Measurements from ENCODE around the gene MRPS15.

Gene MRPS15

DNA sequence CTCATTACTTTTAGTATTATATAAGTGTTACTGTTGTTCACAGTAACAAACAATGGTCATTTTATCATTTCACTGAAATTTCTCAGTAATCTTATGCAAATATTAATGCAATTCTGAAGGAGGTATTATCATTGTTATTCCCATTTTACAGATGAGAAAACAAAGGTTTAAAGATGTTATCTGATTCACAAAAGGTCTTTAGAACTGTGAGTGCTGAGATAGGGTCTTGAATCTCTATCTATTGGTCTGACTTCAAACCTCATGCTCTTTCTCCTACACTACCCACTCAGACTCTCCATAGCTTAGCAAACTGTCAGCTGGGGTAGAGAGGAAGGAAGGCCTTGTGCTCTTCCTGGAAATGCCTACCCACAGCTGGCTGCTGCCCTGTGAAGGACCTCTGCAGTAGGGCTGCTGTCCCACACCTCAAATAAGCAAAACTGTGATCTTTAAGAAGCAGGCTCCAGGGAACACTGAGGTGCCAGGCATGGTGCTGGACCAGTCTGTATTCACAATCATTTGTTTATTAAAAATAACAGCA is 7.7 kb downstream of the MRPS15 start:
- no peak for DNase-seq

DNA sequence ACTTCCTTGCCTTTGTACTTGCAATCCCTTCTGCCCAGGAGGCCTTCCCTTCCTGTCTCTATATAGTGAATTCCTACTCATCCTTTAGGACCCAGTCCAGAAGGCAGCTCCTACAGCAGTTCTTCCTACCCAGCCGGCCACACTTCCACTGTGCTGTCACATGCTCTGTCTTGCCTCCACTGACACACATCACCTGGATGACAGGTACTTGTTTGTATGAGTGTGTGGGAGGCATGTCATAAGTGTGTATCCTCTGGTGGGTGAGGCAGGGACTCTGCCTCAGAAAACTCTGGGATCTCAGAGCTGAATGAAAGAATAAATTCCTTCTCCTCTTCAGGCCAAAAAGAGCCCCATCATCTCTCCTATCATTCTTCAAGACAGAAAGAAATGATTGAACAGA is 8.8 kb downstream of the MRPS15 start:
- no peak for DNase-seq

DNA sequence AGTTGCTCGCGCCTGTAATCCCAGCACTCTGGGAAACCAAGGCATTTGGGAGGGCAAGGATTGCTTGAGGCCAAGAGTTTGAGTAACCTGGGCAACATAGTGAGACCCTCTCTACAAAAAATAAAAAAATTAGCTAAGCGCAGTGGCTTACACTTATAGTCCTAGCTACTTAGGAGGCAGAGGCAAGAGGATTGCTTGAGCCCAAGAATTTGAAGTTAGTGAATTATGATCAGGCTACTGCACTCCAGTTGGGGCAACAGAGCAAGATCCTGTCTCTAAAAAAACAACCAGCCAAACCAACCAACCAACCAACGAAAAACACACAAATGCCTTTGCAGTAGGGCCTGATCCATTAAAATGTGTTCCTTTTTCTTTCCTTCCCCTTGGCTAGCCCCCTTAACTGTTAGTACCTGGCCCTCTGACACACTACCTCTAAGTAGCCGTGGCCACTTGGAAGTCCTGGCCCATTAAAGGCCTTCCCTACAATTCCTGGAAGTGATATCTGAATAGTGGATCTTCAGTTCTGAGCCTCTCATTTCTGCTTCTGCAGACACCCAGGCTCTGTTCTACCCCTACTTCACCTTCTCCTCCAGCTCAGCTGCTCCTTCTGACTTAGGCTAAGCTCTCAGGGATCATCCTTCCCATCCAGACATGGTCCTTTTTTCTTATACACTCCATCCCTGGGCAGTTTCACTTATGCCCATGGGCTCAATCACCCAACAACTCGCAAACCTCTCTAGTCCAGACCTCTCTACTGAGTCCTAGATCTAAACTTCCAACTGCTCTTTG is 10.4 kb downstream of the MRPS15 start:
- DNase-seq = no peak

DNA sequence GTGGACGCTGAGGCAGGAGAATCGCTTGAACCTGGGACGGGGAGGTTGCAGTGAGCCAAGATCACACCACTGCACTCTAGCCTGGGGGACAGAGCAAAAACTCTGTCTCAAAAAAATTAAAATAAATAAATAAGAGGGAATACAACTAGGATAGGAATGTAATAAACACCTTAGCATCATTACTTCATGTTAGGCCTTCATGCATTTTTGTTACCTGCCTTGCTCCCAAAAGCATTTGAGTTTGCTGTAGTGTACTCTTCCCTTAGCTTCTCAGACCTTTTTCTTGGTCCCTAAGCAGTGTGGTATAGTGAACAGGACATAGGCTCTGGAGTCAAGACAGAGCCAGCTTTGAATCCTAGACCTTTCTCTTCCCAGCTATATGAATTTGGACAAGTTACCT is 11.1 kb downstream of the MRPS15 start:
- DNase-seq = no peak

DNA sequence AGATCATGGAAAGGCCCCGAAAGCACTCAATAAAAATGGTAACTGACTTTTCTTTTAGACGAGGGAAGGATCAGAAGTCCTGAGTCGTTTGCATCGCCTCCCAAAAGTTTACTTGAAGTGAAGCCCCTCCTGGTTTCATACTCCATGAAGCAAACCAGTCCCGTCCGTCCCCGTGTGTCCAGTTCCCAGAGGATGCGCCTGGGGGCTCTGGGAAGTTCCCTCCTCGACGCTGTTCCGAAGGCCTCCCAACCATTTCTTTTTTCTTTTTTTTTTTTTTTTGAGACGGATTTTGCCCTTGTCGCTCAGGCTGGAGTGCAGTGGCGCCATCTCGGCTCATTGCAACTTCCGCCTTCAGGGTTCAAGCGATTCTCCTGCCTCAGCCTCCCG is 13.3 kb downstream of the MRPS15 start:
- no peak for DNase-seq

DNA sequence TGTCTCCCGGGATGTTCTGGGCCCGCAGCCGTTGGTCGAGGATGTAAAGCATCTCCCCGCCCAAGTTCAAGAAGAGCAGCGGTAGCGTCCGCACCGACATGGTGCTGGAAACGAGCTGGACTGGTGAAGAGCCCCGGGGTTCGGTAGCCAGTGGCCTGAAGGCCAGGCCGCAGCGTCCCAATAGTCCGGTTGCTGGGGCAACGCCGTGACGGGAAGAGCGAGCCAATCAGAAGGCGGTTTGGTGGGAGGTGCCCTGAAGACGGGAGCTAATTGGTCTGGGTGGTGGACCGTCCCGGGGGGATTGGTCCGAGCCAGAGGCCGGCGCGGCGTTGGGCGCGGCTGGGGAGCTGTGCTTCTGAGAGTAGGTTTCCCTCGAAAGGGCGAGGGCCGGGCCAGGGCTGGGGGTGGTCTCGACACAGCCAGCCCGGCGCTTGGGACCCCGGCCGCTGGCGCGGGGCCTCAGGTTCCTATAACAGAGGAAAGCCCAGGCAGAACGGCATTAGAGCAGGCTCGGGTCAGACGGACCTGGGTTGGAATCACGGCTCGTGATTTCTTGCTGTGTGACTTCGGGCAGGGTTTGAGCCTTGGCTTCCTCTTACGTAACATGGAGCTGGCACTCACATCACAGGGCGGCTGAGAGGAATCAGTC is 13.8 kb downstream of the MRPS15 start, which contains the start of gene OSCP1:
TSS of gene OSCP1 (minus strand) at position 182 of the 649 bp plus-strand sequence. CDS start at position 100, 82 bp downstream.
- DNase-seq = peak; percentile 68 to 75

DNA sequence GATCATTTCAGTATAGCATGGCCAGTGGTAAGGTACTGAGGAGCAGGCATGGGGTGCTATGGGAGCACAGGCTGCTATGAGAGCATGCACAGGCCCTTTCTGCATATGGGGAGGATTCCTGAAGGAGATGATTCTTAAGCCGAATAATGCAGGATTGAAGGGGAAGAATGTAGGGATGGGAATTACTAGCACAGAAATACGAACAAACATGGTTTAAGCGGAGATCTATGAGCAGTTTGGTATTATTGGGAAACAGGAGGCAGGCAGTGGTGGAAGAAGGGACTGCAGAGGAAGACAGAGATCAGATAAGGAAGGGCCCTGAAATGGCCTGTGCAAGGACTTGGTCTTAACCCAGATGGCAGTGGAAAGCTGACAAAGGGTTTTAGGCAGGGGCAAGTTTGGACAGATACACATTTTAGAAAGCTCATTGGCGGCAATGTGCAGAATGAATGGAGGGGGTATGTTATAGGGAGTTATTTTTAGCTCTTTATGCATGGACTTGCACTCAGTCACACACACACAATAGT is 15.6 kb downstream of the MRPS15 start:
- no peak for DNase-seq

DNA sequence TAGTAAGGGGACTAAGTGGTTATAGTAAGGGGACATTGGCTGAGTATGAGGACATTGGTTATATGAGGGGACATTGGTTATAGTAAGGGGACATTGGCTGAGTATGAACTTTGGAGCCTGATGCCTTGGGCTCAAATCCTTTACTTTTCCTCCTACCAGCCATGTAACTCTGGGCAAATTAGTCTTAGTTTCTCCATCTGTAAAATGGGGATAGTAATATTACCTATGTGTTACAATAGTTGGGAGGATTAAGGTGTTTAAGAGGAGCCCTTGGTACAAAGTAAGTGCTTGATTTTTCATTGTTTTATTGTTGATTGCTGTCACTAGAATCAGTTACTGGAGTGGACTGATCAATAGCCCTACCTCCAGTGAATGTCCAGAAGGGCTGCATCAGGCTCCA is 16.7 kb downstream of the MRPS15 start:
- no peak for DNase-seq

DNA sequence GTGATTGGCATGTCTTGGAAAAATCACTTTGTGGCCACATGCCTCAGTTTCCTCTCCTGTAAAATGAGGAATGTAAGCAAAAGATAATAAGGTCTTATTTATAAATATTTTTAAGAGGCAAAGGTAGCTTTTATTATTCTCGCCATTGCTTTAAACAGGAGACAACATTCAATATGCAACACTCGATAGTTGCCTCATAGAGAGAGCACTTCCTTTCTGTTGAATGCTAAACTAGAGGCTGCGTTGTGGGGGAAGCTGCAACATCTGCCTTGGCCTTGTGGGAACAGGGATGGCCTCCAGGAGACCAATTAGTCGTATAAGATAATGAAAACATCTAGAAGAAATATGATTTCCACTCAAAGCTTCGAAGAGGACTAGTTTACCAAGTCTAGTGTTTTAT is 17.4 kb downstream of the MRPS15 start:
- no peak for DNase-seq

DNA sequence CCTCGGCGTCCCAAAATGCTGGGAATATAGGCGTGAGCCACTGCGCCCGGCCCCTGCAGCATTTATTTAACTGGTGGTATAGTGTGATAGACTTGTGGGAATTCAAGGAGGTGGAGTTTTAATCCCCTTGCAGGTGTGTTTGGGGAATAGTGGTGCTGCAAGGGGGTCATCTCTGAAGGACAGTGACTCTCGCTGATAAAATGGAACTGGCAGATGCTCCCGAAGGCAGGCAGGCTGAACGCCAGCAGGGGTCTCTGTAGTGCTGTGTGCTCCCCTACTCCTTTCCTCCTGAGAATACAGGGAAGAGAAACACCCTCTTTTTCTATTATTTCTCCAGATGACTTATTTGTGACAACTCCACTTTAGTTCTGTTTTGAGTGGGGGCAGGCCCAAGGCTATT is 17.9 kb downstream of the MRPS15 start:
- peak; percentile 6 to 70 for DNase-seq

DNA sequence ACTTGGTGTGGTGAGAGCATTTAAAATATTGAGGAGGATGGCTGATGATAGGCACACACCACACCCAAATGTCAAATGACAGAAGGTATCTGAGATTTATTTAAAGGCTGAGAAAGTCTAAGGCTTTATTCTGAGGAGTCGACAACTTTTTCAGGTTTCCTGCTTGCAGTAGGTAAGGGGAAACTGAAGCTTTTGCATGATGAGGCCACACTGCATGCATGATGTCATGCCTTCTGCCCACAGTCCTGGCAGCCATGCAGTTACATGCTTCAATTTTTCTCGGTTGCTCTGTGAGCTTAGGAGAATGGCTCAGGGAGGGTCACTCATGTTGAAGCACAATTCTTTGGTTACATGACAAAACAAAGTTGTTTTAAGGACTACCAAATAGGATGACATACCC is 20.9 kb downstream of the MRPS15 start:
- no peak for DNase-seq

DNA sequence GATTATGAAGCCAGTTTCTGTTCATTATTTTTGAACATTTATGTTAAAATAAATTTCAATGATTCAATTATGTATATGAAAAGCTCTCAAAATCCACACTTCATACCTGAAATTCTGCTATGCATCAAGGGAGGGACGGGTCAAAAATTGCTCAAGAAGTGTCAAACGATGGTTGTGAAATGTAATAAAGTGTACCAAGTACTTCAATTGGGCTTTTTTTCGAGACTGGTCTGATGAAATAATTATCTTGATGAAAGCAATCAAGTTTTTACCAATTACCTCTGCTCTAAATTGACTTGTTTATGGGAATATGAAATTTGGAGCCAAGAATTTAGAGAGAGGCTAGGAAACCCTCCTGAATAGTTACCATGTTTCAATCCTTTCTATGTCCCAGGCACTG is 21.8 kb downstream of the MRPS15 start:
- no peak for DNase-seq

DNA sequence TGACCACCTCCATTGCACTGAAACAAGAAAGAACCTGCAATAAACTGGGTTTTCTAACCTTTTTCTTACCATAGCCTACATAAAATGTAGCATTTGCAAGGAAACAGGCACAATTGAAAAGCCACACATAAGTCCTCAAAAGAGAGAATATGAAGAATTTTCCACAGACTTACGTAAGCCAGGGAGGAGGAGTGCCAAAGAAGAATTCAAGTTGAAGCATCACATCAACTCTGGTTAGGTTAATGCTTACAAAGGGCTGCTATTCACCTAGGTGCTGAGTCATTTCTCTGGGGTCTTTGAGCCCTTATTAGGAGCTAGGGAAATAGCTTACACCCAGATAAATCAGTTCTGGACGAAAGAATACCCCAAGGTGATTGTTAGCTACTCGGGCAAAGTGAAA is 23.5 kb downstream of the MRPS15 start:
- no peak for DNase-seq

DNA sequence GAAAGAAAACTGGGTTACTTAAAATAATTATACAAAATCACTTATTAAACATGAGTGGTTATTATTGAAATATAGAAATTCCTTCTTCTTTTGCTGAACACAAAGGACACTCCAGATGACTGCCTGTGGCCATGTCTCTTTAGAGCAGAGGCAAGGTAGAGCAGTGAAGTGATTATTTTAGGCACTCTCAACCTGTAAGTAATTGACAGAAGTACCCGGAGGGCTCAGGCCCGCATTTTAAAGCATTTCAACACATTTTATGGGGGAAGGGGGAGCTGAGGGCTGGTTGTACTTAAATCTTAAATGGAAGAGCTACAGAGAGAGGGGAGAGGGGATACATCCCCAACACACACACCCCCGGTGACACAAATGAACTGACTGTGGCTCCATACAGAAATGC is 24.1 kb downstream of the MRPS15 start:
- DNase-seq = no peak

DNA sequence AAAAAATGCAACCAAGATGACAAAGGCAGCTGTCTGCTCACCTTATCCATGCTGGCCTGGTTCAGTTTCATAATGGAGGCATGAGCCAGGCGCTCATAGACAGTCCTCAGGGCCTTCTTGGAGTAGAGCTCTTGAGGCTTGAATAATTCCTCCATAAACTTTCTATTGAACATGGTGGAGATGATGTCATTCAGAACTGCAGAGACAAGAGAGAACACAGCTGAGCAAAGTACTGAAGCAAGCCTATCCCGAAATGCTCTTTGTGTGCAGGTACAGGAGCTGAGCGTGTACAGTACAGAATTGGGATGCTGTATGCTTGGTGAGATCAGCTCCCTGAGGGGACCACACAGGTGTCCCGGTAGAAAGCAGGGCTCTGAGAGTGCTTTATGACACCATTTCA is 25.5 kb downstream of the MRPS15 start:
- DNase-seq = no peak

DNA sequence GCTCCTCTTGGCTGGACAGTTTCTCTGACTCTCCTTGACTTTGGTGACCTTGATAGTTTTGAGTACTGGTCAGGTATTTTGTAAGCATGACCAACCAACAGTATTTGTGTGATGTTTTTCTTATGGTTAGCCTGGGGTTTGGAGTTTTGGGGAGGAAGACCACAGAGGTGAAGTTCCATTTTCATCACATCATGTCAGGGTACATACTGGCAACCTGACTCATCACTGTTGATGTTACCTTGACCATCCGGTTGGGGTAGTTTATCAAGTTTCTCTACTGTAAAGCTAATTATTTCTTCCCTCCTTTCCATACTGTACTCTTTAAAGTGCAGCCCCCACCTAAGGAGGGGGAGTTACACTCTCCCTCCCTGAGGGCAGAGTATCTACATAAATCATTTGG is 27.4 kb downstream of the MRPS15 start:
- DNase-seq = no peak

DNA sequence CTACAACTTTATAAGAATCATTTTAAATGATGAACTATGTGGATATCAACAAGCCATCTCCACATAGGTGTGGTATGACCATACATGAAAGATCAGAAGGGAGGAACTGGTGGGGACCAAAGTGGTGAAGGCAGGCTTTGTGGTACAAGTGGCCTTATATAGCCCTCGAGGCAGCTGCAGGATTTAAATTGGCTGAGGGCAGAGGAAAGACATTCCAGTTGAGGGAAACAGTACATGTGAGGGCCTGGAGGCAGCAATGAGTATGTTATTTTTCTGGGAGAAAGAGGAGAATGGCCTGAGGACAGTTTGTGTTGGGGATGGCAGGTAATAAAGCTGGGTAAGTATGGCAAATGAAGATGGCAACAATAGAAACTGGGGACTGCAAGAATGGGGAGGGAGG is 31.1 kb downstream of the MRPS15 start:
- DNase-seq = no peak

DNA sequence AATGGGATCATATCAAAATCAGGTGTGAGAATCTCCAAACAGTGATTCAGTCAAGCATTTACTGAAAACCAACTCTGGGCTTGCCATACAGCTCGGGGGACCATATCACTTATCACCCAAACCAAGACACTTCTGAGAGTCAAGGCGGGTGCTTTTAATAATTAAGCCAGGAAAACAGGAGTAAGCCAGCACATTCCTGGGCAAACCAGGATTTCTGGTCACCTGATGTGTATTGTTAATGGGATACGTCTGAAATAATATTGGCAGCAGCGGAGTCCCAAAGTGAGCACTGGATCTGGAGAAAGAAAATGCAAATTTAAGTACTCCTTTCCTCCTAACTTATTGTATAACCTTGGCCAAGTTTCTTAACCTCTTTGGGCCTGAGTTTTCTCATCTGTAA is 31.6 kb downstream of the MRPS15 start:
- DNase-seq = no peak

DNA sequence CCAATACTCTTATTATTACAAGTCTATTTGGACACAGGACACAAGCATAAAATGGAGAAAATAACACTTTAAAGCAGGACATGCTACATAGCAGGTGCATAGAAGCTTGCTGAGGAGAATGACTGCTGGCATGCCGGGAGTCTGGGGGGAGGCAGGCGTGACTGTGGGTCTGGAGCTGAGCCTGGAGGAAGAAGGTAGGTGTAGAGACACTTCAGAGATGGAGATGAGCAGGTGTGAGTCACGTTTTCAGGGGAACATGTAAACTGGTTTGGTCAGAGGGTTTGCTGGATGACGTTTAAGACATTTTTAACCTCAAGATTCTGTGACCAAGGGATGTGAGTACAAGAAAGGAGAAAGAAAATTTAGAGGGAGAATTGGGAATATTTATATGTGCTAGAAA is 38.4 kb downstream of the MRPS15 start:
- DNase-seq = no peak

DNA sequence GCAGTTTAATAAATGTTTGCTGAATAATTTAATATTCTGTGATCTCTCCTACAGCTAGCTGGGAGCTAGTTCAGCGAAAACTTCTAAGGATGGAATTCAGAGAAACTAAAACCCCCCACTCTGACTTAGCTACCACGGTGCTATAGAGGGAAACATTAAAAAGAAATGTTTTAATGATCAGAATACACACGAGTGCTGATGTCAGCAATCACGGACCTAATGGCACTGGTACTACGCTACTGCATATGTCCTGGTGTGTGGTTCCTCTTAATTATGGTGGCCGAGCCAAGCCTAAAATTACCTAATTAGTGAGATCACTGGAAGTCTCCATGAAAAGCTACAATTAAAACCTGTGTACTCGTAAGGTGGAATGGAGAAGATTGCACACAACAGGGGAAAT is 42.5 kb downstream of the MRPS15 start:
- no peak for DNase-seq

DNA sequence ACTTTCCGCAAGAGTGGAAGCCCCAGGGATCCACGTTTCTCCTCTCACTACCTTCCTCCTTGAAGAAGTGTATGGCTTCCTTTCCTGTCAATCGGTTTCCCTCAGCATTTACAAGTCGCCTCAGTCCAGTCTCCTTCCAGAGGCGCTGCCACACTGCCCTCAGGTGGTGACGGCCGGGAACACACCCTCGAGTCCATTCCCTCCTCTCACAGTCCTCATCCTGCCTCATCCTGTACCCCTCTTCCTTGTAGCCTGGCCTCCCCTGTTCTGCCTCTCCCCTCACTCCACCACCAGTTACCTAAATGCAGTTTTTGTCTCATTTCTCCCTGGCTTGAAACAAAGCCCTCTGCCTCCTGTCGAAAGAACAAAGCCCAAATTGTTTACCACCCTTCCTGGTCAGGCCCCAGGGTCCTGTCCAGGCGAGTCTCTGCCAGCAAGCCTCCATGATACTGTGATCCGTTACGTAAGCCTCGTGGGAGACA is 43.3 kb downstream of the MRPS15 start:
- peak; percentile 63 to 83 for DNase-seq

DNA sequence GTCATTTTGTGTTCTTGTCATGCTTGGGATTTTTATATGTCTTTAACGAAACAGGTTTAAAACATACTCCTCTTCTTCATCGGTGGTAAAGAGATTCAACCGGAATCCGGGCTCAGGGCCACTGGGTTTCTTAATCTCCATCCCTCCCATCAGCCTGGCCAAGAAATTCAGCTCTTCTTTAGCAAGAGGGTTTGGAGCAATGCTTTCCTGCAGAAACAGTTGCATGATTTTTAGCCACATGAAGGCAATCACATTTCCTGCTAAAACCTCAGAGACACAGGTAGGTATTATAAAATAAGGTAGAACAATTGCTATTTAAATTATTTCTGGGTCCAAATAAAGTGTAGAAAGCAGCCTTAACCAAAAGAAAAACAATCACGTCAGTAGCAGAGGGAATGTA is 43.8 kb downstream of the MRPS15 start:
- no peak for DNase-seq

DNA sequence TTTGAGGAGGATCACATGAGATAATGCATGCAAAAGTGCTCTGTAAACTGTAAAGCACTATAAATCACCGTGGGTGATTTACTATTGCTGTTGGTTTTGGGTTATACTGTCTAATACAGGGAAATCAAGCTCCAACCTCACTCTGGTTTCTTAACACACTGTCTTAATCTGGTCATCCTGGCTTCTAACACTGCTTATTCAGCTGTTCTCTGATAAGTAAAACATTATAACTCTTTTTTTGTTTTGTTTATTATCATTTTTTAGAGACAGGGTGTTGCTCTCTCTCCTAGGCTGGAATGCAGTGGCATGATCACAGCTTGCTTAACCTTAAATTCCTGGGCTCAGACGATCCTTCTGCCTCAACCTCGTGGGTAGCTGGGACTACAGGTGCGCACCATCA is 44.6 kb downstream of the MRPS15 start:
- no peak for DNase-seq

DNA sequence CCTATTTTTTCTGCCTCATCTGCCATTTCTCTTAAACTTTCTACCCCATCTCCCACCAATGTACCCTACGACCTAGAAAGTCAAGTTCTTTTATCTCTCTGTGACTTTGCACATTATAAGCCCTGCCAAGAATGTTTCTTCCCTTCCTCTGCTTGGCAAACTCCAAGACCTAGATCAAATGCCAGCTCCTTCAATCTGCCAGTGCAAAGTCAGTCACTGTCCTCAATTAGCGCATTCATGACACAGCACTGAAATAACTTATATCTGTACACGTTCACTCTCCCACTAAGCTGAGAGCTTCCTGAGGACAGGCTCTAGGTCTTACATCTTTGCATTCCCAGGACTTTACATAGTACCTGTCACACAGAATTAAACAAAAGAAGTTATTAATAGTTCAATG is 45.0 kb downstream of the MRPS15 start:
- no peak for DNase-seq
